Caco-2 (cell line): Measurements from ENCODE around the gene TUT4. TPM values are rescaled to one million over a fixed set of nuclear protein-coding genes. Genes with fewer than 3 reads are reported as not detected.

Experiments used
- BruUV-seq: library from RNA; stranded (reverse); fragments of 400-500 nt; replicated peaks from 2 replicates; lab custom pipeline; 2021; lab: Mats Ljungman, UMichigan
- CTCF ChIA-PET: fragments of 300-600 bp; sonication (Branson Sonifier 250); formaldehyde crosslinking; loops from one replicate; lab custom pipeline; 2022; ENCODE audit warnings: antibody characterized with exemption; lab: Charles Lee
- POLR2A ChIA-PET: fragments of 300-600 bp; sonication (Branson Sonifier 250); formaldehyde crosslinking; loops from one replicate; lab custom pipeline; 2022; ENCODE audit warnings: antibody characterized with exemption; lab: Charles Lee
- DNase-seq, 2 experiments: peaks; one replicate each; pipeline versions ENCODE4 v3.0.0 to v3.0.0-alpha.2; 2020 to 2022
- H3K27me3 ChIP-seq: replicated peaks from 2 replicates; pipeline ENCODE4 v1.6.0; 2011; ENCODE audit warnings: low read length; ENCODE audit not compliant: control insufficient read depth, insufficient read depth
- H3K36me3 ChIP-seq: 2 replicates; pipeline ENCODE4 v1.5.1; 2011; ENCODE audit warnings: low read length; ENCODE audit not compliant: control insufficient read depth, insufficient read depth
- H3K4me1 ChIP-seq: fragments of 250-450 bp; sonication (Bioruptor Pico); 2 replicates; pipeline ENCODE4 v1.5.1; 2020; ENCODE audit warnings: mild to moderate bottlenecking
- H3K4me3 ChIP-seq: 2 replicates; pipeline ENCODE4 v1.5.1; 2011; ENCODE audit warnings: low read depth, mild to moderate bottlenecking, control low read depth, low read length
- H3K9me3 ChIP-seq: fragments of 250-450 bp; sonication (Bioruptor Pico); 2 replicates; pipeline ENCODE4 v1.5.1; 2020; ENCODE audit warnings: mild to moderate bottlenecking, moderate library complexity
- H3K27ac Mint-ChIP-seq: one replicate; pipeline ENCODE4 v1.8.0; 2022; ENCODE audit warnings: mixed read lengths; ENCODE audit not compliant: unreplicated experiment
- H3K27me3 Mint-ChIP-seq: one replicate; pipeline ENCODE4 v1.8.0; 2022; ENCODE audit warnings: mixed read lengths; ENCODE audit not compliant: insufficient read depth, unreplicated experiment
- H3K36me3 Mint-ChIP-seq: one replicate; pipeline ENCODE4 v1.8.0; 2022; ENCODE audit warnings: mild to moderate bottlenecking, mixed read lengths; ENCODE audit not compliant: insufficient read depth, unreplicated experiment
- H3K4me1 Mint-ChIP-seq: one replicate; pipeline ENCODE4 v1.8.0; 2022; ENCODE audit warnings: low read depth, mixed read lengths; ENCODE audit not compliant: unreplicated experiment
- H3K4me3 Mint-ChIP-seq: one replicate; pipeline ENCODE4 v1.8.0; 2022; ENCODE audit warnings: mild to moderate bottlenecking, moderate library complexity, mixed read lengths; ENCODE audit not compliant: unreplicated experiment
- H3K9me3 Mint-ChIP-seq: one replicate; pipeline ENCODE4 v1.8.0; 2022; ENCODE audit warnings: mixed read lengths; ENCODE audit not compliant: unreplicated experiment
- intact Hi-C: fragments of 100-400 bp; cut with micrococcal nuclease; formaldehyde crosslinking; loops from one replicate; pipeline ENCODE4 v1.10.0; 2022; ENCODE audit not compliant: unreplicated experiment
- total RNA-seq: library from RNA; stranded (reverse); gene quantifications from 2 replicates; pipeline ENCODE4 v1.2.3, GENCODE V29; 2022
- TF ChIP-seq, protein P1 (sequence below), 2 experiments: fragments of 200-600 bp in 1 of 2; IDR thresholded peaks; 1 replicate in 1 of 2; 2 replicates in 1 of 2; pipeline versions ENCODE4 v1.5.1 to v1.8.0; 2011 to 2022; ENCODE audit warnings: antibody characterized with exemption in 1 of 2, control low read depth in 1 of 2, inconsistent platforms in 1 of 2, low read depth in 1 of 2, low read length in 1 of 2, mild to moderate bottlenecking in 1 of 2, moderate library complexity in 1 of 2; ENCODE audit not compliant: insufficient read depth in 1 of 2, severe bottlenecking in 1 of 2, unreplicated experiment in 1 of 2

Gene TUT4
- total RNA-seq, 1 experiment from 2014 or later = 54.9 TPM

- POLR2A ChIA-PET = no interaction called here
These were observed 97.2 kb downstream of the TUT4 start for GRCh38 chr1:52455686-52456085.

DNA sequence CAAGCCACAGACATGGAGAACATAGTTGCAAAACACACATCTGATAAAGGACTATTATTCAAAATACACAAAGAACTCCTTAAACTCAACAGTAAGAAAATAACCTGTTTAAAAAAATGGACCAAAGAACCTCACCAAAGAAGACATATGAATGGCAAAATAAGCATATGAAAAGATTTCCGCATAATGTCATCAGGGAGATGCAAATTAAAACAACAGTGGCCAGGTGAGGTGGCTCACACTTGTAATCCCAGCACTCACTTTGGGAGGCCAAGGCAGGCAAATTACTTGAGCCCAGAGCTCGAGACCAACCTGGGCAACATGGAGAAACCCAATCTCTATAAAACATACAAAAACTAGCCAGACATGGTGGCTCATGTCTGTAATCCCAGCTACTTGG lies 98.1 kb downstream of the TUT4 start:
- POLR2A ChIA-PET = no interaction called here
- no peaks in the 10 kb centered on the region for H3K36me3 ChIP-seq
- Mint-ChIP-seq H3K4me3 (no peak overlapping the region), H3K4me1 (no peaks in the 10 kb centered on the region), H3K9me3 (no peaks in the 10 kb centered on the region), H3K27me3 (no peaks in the 10 kb centered on the region), H3K36me3 (peaks cover 21% of the 10 kb centered on the region), H3K27ac (no peak overlapping the region)
- TF ChIP-seq, protein P1, sequence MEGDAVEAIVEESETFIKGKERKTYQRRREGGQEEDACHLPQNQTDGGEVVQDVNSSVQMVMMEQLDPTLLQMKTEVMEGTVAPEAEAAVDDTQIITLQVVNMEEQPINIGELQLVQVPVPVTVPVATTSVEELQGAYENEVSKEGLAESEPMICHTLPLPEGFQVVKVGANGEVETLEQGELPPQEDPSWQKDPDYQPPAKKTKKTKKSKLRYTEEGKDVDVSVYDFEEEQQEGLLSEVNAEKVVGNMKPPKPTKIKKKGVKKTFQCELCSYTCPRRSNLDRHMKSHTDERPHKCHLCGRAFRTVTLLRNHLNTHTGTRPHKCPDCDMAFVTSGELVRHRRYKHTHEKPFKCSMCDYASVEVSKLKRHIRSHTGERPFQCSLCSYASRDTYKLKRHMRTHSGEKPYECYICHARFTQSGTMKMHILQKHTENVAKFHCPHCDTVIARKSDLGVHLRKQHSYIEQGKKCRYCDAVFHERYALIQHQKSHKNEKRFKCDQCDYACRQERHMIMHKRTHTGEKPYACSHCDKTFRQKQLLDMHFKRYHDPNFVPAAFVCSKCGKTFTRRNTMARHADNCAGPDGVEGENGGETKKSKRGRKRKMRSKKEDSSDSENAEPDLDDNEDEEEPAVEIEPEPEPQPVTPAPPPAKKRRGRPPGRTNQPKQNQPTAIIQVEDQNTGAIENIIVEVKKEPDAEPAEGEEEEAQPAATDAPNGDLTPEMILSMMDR (IDR thresholded peaks at IDR 0.05; ENCODE audit: insufficient read depth in 1 of 2, low read depth in 1 of 2, low read length in 1 of 2, severe bottlenecking in 1 of 2, unreplicated experiment in 1 of 2) = no peak
- no peaks in the 10 kb centered on the region for H3K27me3 ChIP-seq
- H3K4me3 ChIP-seq = no peak overlapping the region
- no peak for DNase-seq
- intact Hi-C loops = no loop called here
- H3K9me3 ChIP-seq = no peaks in the 10 kb centered on the region
- no peaks in the 10 kb centered on the region for H3K4me1 ChIP-seq
- CTCF ChIA-PET = interaction anchor here (0.7 kb wide), 1 partner anchor 232 kb away, joined by 4 read pairs; no protein-coding TSS in a partner anchor
- BruUV-seq = no TSS peak

More at GRCh38 chr1:52455686-52456085, 97.2 kb downstream of the TUT4 start:
- Mint-ChIP-seq H3K9me3 (no peaks in the 10 kb centered on the region), H3K36me3 (peaks cover 21% of the 10 kb centered on the region), H3K4me1 (no peaks in the 10 kb centered on the region), H3K27me3 (no peaks in the 10 kb centered on the region), H3K27ac (no peak overlapping the region), H3K4me3 (no peak overlapping the region)
- DNase-seq = no peak
- TF ChIP-seq, protein P1 (IDR thresholded peaks at IDR 0.05; ENCODE audit: insufficient read depth in 1 of 2, low read depth in 1 of 2, low read length in 1 of 2, severe bottlenecking in 1 of 2, unreplicated experiment in 1 of 2) = no peak
- CTCF ChIA-PET = no interaction called here
- Histone ChIP-seq H3K36me3 (no peaks in the 10 kb centered on the region), H3K4me3 (no peak overlapping the region), H3K9me3 (no peaks in the 10 kb centered on the region), H3K4me1 (no peaks in the 10 kb centered on the region; the same call in 1 of the 2 replicates), H3K27me3 (no peaks in the 10 kb centered on the region)
- intact Hi-C loops = no loop called here
- BruUV-seq = no TSS peak

DNA sequence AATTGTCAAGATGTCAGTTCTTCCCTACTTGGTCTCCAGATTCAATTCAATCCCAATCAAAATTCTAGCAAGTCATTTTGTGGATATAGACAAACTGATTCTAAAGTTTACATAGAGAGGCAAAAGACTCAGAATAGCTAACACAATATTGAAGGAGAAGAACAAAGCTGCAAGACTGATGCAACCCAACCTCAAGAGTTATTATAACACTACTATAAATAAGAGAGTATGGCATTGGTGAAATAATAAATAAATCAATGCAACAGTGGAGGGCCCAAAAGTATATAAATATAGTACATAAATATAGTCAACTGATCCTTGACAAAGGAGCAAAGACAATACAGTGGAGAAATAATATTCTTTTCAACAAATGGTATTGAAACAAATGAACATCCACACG lies 98.8 kb downstream of the TUT4 start:
- H3K4me3 Mint-ChIP-seq = no peak overlapping the region
- TF ChIP-seq, protein P1 (IDR thresholded peaks at IDR 0.05; ENCODE audit: insufficient read depth in 1 of 2, low read depth in 1 of 2, low read length in 1 of 2, severe bottlenecking in 1 of 2, unreplicated experiment in 1 of 2) = no peak
- no peaks in the 10 kb centered on the region for H3K36me3 ChIP-seq
- intact Hi-C loops = no loop called here
- H3K9me3 Mint-ChIP-seq = no peaks in the 10 kb centered on the region
- no peaks in the 10 kb centered on the region for H3K27me3 ChIP-seq
- BruUV-seq = no TSS peak
- no peak overlapping the region for H3K27ac Mint-ChIP-seq
- no peak overlapping the region for H3K4me3 ChIP-seq
- no peaks in the 10 kb centered on the region for H3K27me3 Mint-ChIP-seq
- POLR2A ChIA-PET = no interaction called here
- H3K4me1 Mint-ChIP-seq = no peaks in the 10 kb centered on the region
- peaks cover 21% of the 10 kb centered on the region for H3K36me3 Mint-ChIP-seq
- CTCF ChIA-PET = interaction anchor here (0.7 kb wide), 1 partner anchor 232 kb away, joined by 4 read pairs; no protein-coding TSS in a partner anchor
- no peaks in the 10 kb centered on the region for H3K4me1 ChIP-seq
- no peak for DNase-seq
- H3K9me3 ChIP-seq = no peaks in the 10 kb centered on the region
